Activated naive CD4-positive, alpha-beta T cell treated with anti-CD3 and anti-CD28 coated beads, Interleukin-2, amount 50 U/mL, for 16 hours (primary cell): ENCODE measurements around the gene RAB15.

Experiments used
- DNase-seq: peaks from one replicate; pipeline ENCODE4 v3.0.0-alpha.2; 2020

RAB15 gene

GRCh38 chr14:64987438-64987767 lies 15.3 kb upstream of the RAB15 start:
- no peak for DNase-seq

- DNase-seq = peak; percentile 93
Observed at GRCh38 chr14:64986648-64987437, 14.7 kb upstream of the RAB15 start, which contains the start of gene FNTB. TSS of gene FNTB (plus strand) at chr14:64986895. CDS start at chr14:64986954, 59 bp downstream.

- peak; percentile 36 for DNase-seq
Observed at GRCh38 chr14:64983439-64984310, 11.5 kb upstream of the RAB15 start.

- no peak for DNase-seq
Observed at GRCh38 chr14:64979336-64980074, 7.4 kb upstream of the RAB15 start.

GRCh38 chr14:64974563-64974962 lies 2.4 kb upstream of the RAB15 start:
- DNase-seq = no peak

- DNase-seq = no peak
Observed at GRCh38 chr14:64973826-64974225, 1.7 kb upstream of the RAB15 start.

- DNase-seq = no peak
Observed at GRCh38 chr14:64973026-64973442, 898 bp upstream of the RAB15 start.

- no peak for DNase-seq
Observed at GRCh38 chr14:64971491-64971942, 619 bp downstream of the RAB15 start.

GRCh38 chr14:64970776-64971477 lies 1.2 kb downstream of the RAB15 start:
- no peak for DNase-seq

- DNase-seq = no peak
Observed at GRCh38 chr14:64970041-64970440, 2.1 kb downstream of the RAB15 start.

- DNase-seq = no peak
Observed at GRCh38 chr14:64968651-64969050, 3.5 kb downstream of the RAB15 start.

- DNase-seq = no peak
Observed at GRCh38 chr14:64968167-64968566, 4.0 kb downstream of the RAB15 start.

GRCh38 chr14:64966976-64967375 lies 5.2 kb downstream of the RAB15 start:
- DNase-seq = no peak

GRCh38 chr14:64965356-64966000 lies 6.7 kb downstream of the RAB15 start:
- no peak for DNase-seq

GRCh38 chr14:64963611-64964010 lies 8.5 kb downstream of the RAB15 start:
- DNase-seq = no peak

GRCh38 chr14:64960762-64961276 lies 11.3 kb downstream of the RAB15 start:
- DNase-seq = no peak

GRCh38 chr14:64958743-64959142 lies 13.4 kb downstream of the RAB15 start:
- DNase-seq = no peak

- no peak for DNase-seq
Observed at GRCh38 chr14:64958201-64958600, 13.9 kb downstream of the RAB15 start.

GRCh38 chr14:64956697-64957406 lies 15.3 kb downstream of the RAB15 start:
- no peak for DNase-seq

- DNase-seq = no peak
Observed at GRCh38 chr14:64955297-64955696, 16.8 kb downstream of the RAB15 start.
